HUES64 (cell line): ENCODE data around the gene GDE1. TPM values are rescaled to one million over a fixed set of nuclear protein-coding genes. Genes with fewer than 3 reads are reported as not detected.
A peak's percentile ranks its signal among the peaks of the same experiment; 100 is the strongest.

Source experiments
- H3K27ac ChIP-seq: 2 replicates; pipeline ENCODE4 v1.7.0; 2013; ENCODE audit warnings: low read depth, low read length, inconsistent platforms
- H3K27me3 ChIP-seq: 2 replicates; pipeline ENCODE4 v1.6.1; 2013; ENCODE audit warnings: mild to moderate bottlenecking, low read length; ENCODE audit not compliant: insufficient read depth
- H3K36me3 ChIP-seq: 2 replicates; pipeline ENCODE4 v1.6.1; 2013; ENCODE audit warnings: mild to moderate bottlenecking, low read length; ENCODE audit not compliant: insufficient read depth
- H3K4me1 ChIP-seq: 2 replicates; pipeline ENCODE4 v1.6.1; 2013; ENCODE audit warnings: mild to moderate bottlenecking, low read length, moderate library complexity; ENCODE audit not compliant: insufficient read depth
- H3K4me3 ChIP-seq: 2 replicates; pipeline ENCODE4 v1.5.1; 2013; ENCODE audit warnings: mild to moderate bottlenecking, low read length, moderate library complexity
- H3K9ac ChIP-seq: 2 replicates; pipeline ENCODE4 v1.6.1; 2013; ENCODE audit warnings: mild to moderate bottlenecking, low read depth, low read length
- H3K9me3 ChIP-seq: 2 replicates; pipeline ENCODE4 v1.6.1; 2013; ENCODE audit warnings: low read depth, low read length; ENCODE audit not compliant: insufficient read depth
- WGBS: fragments of 150-250, 120-280 bp; methylation state at CpG from one replicate; pipeline ENCODE4 v1.1.7; 2013; ENCODE audit warnings: missing lambda C conversion rate; 5-methylcytosine and 5-hydroxymethylcytosine counted together
- polyA plus RNA-seq, 2 experiments: library from polyadenylated mRNA; stranded (reverse); fragments of 50-300 nt; gene quantifications; one replicate each; pipeline ENCODE4 v1.2.3, GENCODE V29; 2013

The GDE1 gene
- polyA plus RNA-seq (2013, experiment 1 of 2): 46.0 TPM
- 41.5 TPM for polyA plus RNA-seq (2013, experiment 2 of 2)

GRCh38 chr16:19521471-19522396, at the start of gene GDE1:
Gene GDE1 (minus strand): TSS chr16:19522098. CDS start chr16:19521964, 134 bp downstream.
- Histone ChIP-seq H3K4me1 (peaks cover 16% of the 10 kb centered on the region), H3K9me3 (no peaks in the 10 kb centered on the region), H3K27me3 (no peaks in the 10 kb centered on the region), H3K27ac (peak within 1 kb of the TSS; percentile 48; the same call in 1 of the 2 replicates), H3K36me3 (peaks cover 11% of the 10 kb centered on the region), H3K9ac (peak within 1 kb of the TSS; percentile 83), H3K4me3 (peak within 1 kb of the TSS; percentile 91)
- under 1% methylated on average over 62 of the region's 62 CpGs for WGBS

GRCh38 chr16:19567560-19567959, 45.7 kb upstream of the GDE1 start:
- Histone ChIP-seq H3K27ac (no peak overlapping the region), H3K27me3 (no peaks in the 10 kb centered on the region), H3K9ac (no peak overlapping the region), H3K9me3 (peaks cover 4% of the 10 kb centered on the region; the same call in 1 of the 2 replicates), H3K36me3 (peaks cover 63% of the 10 kb centered on the region), H3K4me3 (no peak overlapping the region), H3K4me1 (no peaks in the 10 kb centered on the region)
- 95% methylated on average over 7 of the region's 8 CpGs for WGBS

GRCh38 chr16:19566362-19566761, 44.5 kb upstream of the GDE1 start:
- H3K27ac ChIP-seq: no peak overlapping the region
- no peak overlapping the region for H3K4me3 ChIP-seq
- H3K36me3 ChIP-seq: peaks cover 54% of the 10 kb centered on the region
- H3K9ac ChIP-seq: no peak overlapping the region
- no peaks in the 10 kb centered on the region for H3K4me1 ChIP-seq
- H3K27me3 ChIP-seq: no peaks in the 10 kb centered on the region
- 93% methylated on average over 3 of the region's 3 CpGs for WGBS
- peaks cover 4% of the 10 kb centered on the region; the same call in 1 of the 2 replicates for H3K9me3 ChIP-seq

- 94% methylated on average over 4 of the region's 4 CpGs for WGBS
- H3K4me3 ChIP-seq: no peak overlapping the region
- H3K27ac ChIP-seq: no peak overlapping the region
- H3K36me3 ChIP-seq: peaks cover 32% of the 10 kb centered on the region
- H3K9ac ChIP-seq: no peak overlapping the region
- no peaks in the 10 kb centered on the region for H3K27me3 ChIP-seq
- H3K9me3 ChIP-seq: peaks cover 4% of the 10 kb centered on the region; the same call in 1 of the 2 replicates
- no peaks in the 10 kb centered on the region for H3K4me1 ChIP-seq
These were observed 41.5 kb upstream of the GDE1 start for GRCh38 chr16:19563377-19563776.

- H3K4me3 ChIP-seq: no peak overlapping the region
- 96% methylated on average over 3 of the region's 4 CpGs for WGBS
- no peaks in the 10 kb centered on the region for H3K27me3 ChIP-seq
- no peaks in the 10 kb centered on the region for H3K4me1 ChIP-seq
- H3K36me3 ChIP-seq: peaks cover 8% of the 10 kb centered on the region
- no peak overlapping the region for H3K27ac ChIP-seq
- H3K9ac ChIP-seq: no peak overlapping the region
- peaks cover 4% of the 10 kb centered on the region; the same call in 1 of the 2 replicates for H3K9me3 ChIP-seq
These were observed 38.2 kb upstream of the GDE1 start for GRCh38 chr16:19560078-19560477.

GRCh38 chr16:19559242-19559910, 37.5 kb upstream of the GDE1 start:
- peaks cover 4% of the 10 kb centered on the region; the same call in 1 of the 2 replicates for H3K9me3 ChIP-seq
- H3K27me3 ChIP-seq: no peaks in the 10 kb centered on the region
- no peak overlapping the region for H3K27ac ChIP-seq
- H3K4me3 ChIP-seq: no peak overlapping the region
- no peak overlapping the region for H3K9ac ChIP-seq
- H3K4me1 ChIP-seq: no peaks in the 10 kb centered on the region
- WGBS: 79% methylated on average over 9 of the region's 10 CpGs
- peaks cover 1% of the 10 kb centered on the region for H3K36me3 ChIP-seq

- H3K27me3 ChIP-seq: no peaks in the 10 kb centered on the region
- no peaks in the 10 kb centered on the region for H3K9me3 ChIP-seq
- peak overlapping the region; percentile 88 for H3K4me3 ChIP-seq
- peaks cover 18% of the 10 kb centered on the region for H3K36me3 ChIP-seq
- peak overlapping the region; percentile 97 for H3K9ac ChIP-seq
- H3K4me1 ChIP-seq: no peaks in the 10 kb centered on the region
- 11% methylated on average over 19 of the region's 19 CpGs for WGBS
- H3K27ac ChIP-seq: peak overlapping the region; percentile 95
These were observed 34.3 kb upstream of the GDE1 start for GRCh38 chr16:19555938-19556771.

- peak within 1 kb of the TSS; percentile 97 for H3K9ac ChIP-seq
- H3K9me3 ChIP-seq: no peaks in the 10 kb centered on the region
- H3K27ac ChIP-seq: peak within 1 kb of the TSS; percentile 95
- peaks cover 25% of the 10 kb centered on the region for H3K36me3 ChIP-seq
- H3K4me1 ChIP-seq: no peaks in the 10 kb centered on the region
- peak within 1 kb of the TSS; percentile 88 for H3K4me3 ChIP-seq
- no peaks in the 10 kb centered on the region for H3K27me3 ChIP-seq
- under 1% methylated on average over 53 of the region's 53 CpGs for WGBS
These were observed 33.5 kb upstream of the GDE1 start, which contains the start of gene VPS35L for GRCh38 chr16:19555186-19555937. Gene VPS35L (plus strand): TSS chr16:19555703. CDS start chr16:19555730, 27 bp downstream.

GRCh38 chr16:19549673-19550072, 27.8 kb upstream of the GDE1 start:
- Histone ChIP-seq H3K27ac (no peak overlapping the region), H3K4me3 (no peak overlapping the region), H3K9me3 (no peaks in the 10 kb centered on the region), H3K9ac (no peak overlapping the region), H3K36me3 (peaks cover 72% of the 10 kb centered on the region), H3K27me3 (no peaks in the 10 kb centered on the region), H3K4me1 (no peaks in the 10 kb centered on the region)

GRCh38 chr16:19548144-19548543, 26.2 kb upstream of the GDE1 start:
- 92% methylated on average over 3 of the region's 3 CpGs for WGBS
- Histone ChIP-seq H3K36me3 (peaks cover 87% of the 10 kb centered on the region), H3K9ac (no peak overlapping the region), H3K9me3 (no peaks in the 10 kb centered on the region), H3K4me1 (no peaks in the 10 kb centered on the region), H3K4me3 (no peak overlapping the region), H3K27me3 (no peaks in the 10 kb centered on the region), H3K27ac (no peak overlapping the region)
